22Rv1 (cell line): Measurements from ENCODE around the gene TJAP1.

Experiments
- ZFX ChIP-seq: fragments of 450-650 bp; IDR thresholded peaks from 2 replicates; pipeline ENCODE4 v1.6.1; 2017; ENCODE audit warnings: antibody characterized with exemption, borderline replicate concordance
- TF ChIP-seq, protein P1 (sequence below): fragments of 450-650 bp; IDR thresholded peaks from 2 replicates; pipeline ENCODE4 v1.5.1; 2017; ENCODE audit warnings: mild to moderate bottlenecking

DNA sequence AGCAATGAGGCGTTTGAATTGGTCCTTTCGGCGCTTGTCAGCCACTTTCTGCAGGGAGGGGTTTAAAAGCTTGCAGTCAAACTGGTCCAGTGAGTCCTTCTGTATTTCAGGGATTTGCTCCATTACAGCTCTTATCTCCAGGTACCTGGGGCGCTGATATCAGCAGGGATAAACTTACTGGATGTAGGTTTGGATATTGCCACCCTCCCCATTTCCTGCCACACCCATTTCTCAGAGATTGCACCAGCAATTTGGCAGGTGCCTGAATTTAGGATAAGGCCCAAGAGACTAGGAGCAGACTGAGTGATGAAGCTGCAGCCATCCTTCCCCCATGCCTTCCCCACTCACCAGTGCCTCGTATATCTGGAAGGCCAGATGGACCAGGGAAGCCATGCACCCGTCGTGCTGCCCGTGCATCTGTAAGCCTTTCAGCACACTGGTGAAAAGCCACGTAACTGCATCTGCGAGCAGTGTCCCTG is 47.2 kb downstream of the TJAP1 start:
- TF ChIP-seq, protein P1, sequence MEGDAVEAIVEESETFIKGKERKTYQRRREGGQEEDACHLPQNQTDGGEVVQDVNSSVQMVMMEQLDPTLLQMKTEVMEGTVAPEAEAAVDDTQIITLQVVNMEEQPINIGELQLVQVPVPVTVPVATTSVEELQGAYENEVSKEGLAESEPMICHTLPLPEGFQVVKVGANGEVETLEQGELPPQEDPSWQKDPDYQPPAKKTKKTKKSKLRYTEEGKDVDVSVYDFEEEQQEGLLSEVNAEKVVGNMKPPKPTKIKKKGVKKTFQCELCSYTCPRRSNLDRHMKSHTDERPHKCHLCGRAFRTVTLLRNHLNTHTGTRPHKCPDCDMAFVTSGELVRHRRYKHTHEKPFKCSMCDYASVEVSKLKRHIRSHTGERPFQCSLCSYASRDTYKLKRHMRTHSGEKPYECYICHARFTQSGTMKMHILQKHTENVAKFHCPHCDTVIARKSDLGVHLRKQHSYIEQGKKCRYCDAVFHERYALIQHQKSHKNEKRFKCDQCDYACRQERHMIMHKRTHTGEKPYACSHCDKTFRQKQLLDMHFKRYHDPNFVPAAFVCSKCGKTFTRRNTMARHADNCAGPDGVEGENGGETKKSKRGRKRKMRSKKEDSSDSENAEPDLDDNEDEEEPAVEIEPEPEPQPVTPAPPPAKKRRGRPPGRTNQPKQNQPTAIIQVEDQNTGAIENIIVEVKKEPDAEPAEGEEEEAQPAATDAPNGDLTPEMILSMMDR: no peak
- TF ChIP-seq ZFX: no peak
